MM.1S (cell line): ENCODE results near the gene RBM12.

Experiments used
- CTCF ChIP-seq: fragments of 300-600 bp; sonication (generic); IDR thresholded peaks from 2 replicates; pipeline ENCODE4 v1.5.1; 2016; ENCODE audit warnings: antibody characterized with exemption, low read length, mixed read lengths
- EZH2 ChIP-seq: fragments of 300-600 bp; sonication (generic); optimal IDR thresholded peaks from 2 replicates; pipeline ENCODE3; 2017; ENCODE audit warnings: low read depth, mild to moderate bottlenecking, antibody characterized with exemption, low read length, mixed read lengths

DNA sequence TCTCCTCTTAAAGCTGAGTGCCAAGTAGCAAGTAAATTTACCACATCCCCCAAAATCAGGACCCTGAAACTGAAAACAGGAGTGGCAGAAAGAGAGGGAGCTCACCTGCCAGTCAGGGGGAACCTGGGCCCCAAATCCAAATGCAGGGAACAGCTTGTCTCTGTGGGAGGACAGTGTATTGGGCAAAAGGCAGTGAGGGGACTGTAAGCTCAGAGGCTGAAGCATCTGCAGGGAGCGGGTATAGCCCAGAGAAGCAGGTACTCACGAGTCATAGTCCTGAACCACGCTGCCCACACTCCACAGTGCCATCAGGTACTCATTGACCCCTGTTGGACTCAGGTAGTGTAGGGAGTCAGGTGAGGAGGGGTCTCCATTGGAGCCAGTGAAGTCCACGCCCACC is 34.1 kb downstream of the RBM12 start:
- TF ChIP-seq EZH2 (no peak), CTCF (no peak)
